Upper lobe of right lung (tissue), 1 donor: Measurements from ENCODE around the gene PTRH2. TPM values are rescaled to one million over a fixed set of nuclear protein-coding genes. Genes with fewer than 3 reads are reported as not detected.

Experiments
- ATAC-seq: fragments of 200-7000 bp; cut with Tn5 transposase; one replicate; pipeline ENCODE4 v1.9.1; 2020; ENCODE audit warnings: mild to moderate bottlenecking, moderate library complexity
- DNase-seq: peaks from one replicate; pipeline ENCODE4 v3.0.0-alpha.2; 2020
- H3K27ac ChIP-seq: fragments of 200-600 bp; one replicate; pipeline ENCODE4 v1.8.0; 2022
- H3K27me3 ChIP-seq: fragments of 200-600 bp; one replicate; pipeline ENCODE4 v1.8.0; 2022; ENCODE audit warnings: mild to moderate bottlenecking
- H3K36me3 ChIP-seq: fragments of 200-600 bp; one replicate; pipeline ENCODE4 v1.8.0; 2022
- H3K4me1 ChIP-seq: fragments of 200-600 bp; one replicate; pipeline ENCODE4 v1.8.0; 2022
- H3K4me3 ChIP-seq: fragments of 200-600 bp; one replicate; pipeline ENCODE4 v1.8.0; 2022; ENCODE audit warnings: mild to moderate bottlenecking
- H3K9me3 ChIP-seq: fragments of 200-600 bp; one replicate; pipeline ENCODE4 v1.8.0; 2022
- intact Hi-C: fragments of 100-400 bp; cut with DNase I; formaldehyde crosslinking; loops from one replicate; pipeline ENCODE4 v1.11.0; 2022
- total RNA-seq: library from RNA; stranded (reverse); fragmentation: NEBNext Ultra II Directional; extraction: Animal tissue kit (Norgen Biotek cat#: 25700); gene quantifications from one replicate; pipeline ENCODE4 v1.2.1, GENCODE V29; 2021
- TF ChIP-seq, protein P1 (sequence below): fragments of 200-600 bp; IDR thresholded peaks from one replicate; pipeline ENCODE4 v1.8.0; 2022; ENCODE audit warnings: antibody characterized with exemption
- donor health status: DM: no; HTN: yes; CAD: no; lungs with severe emphysema.

PTRH2 gene
- total RNA-seq, 1 donor from 2014 or later: 19.6 TPM

DNA sequence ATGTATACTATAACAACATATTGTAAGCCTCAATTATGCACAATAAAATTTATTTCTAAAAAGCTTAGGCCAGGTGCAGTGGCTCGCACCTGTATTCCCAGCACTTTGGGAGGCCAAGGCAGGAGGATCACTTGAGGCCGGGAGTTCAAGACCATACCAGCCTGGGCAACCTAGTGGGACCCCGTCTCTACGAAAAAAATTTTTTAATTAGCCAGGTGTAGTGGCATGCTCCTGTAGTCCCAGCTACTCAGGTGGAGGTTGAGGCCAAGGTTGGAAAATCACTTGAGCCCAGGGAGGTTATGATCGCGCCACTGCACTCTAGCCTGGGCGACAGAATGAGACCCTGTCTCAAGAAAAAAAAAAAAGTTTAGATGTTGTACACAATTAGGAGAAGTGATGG is 45.7 kb upstream of the PTRH2 start:
- TF ChIP-seq, protein P1, sequence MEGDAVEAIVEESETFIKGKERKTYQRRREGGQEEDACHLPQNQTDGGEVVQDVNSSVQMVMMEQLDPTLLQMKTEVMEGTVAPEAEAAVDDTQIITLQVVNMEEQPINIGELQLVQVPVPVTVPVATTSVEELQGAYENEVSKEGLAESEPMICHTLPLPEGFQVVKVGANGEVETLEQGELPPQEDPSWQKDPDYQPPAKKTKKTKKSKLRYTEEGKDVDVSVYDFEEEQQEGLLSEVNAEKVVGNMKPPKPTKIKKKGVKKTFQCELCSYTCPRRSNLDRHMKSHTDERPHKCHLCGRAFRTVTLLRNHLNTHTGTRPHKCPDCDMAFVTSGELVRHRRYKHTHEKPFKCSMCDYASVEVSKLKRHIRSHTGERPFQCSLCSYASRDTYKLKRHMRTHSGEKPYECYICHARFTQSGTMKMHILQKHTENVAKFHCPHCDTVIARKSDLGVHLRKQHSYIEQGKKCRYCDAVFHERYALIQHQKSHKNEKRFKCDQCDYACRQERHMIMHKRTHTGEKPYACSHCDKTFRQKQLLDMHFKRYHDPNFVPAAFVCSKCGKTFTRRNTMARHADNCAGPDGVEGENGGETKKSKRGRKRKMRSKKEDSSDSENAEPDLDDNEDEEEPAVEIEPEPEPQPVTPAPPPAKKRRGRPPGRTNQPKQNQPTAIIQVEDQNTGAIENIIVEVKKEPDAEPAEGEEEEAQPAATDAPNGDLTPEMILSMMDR: no peak
- Histone ChIP-seq H3K36me3 (no peaks in the 10 kb centered on the region), H3K27ac (peak overlapping the region; percentile 33), H3K9me3 (no peaks in the 10 kb centered on the region), H3K4me1 (peaks cover 15% of the 10 kb centered on the region), H3K27me3 (no peaks in the 10 kb centered on the region), H3K4me3 (no peak overlapping the region)
- ATAC-seq: no peak
- intact Hi-C loops: no loop called here
- DNase-seq: no peak

DNA sequence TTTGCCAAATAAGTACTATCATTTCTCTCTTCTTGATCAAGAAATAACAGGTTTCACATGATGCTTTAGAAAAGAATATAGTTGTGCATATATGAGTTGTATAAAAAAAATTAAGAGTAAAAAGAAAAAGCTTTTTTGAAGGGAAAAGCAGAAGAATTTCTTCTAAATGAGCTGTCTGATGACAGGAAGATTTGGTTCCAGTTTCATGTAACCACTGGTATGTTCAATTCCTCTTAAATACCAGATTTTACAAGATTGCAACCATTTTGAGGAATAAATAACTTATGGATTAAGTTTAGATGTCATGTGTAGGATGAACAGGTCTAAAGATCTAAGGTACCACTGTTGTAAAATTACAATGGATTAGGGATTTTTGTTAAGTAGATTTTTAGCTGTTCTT is 45.2 kb upstream of the PTRH2 start:
- TF ChIP-seq, protein P1: no peak
- Histone ChIP-seq H3K9me3 (no peaks in the 10 kb centered on the region), H3K4me1 (peaks cover 13% of the 10 kb centered on the region), H3K27ac (no peak overlapping the region), H3K27me3 (no peaks in the 10 kb centered on the region), H3K4me3 (no peak overlapping the region), H3K36me3 (no peaks in the 10 kb centered on the region)
- intact Hi-C loops: no loop called here
- DNase-seq (no peak), ATAC-seq (no peak)

DNA sequence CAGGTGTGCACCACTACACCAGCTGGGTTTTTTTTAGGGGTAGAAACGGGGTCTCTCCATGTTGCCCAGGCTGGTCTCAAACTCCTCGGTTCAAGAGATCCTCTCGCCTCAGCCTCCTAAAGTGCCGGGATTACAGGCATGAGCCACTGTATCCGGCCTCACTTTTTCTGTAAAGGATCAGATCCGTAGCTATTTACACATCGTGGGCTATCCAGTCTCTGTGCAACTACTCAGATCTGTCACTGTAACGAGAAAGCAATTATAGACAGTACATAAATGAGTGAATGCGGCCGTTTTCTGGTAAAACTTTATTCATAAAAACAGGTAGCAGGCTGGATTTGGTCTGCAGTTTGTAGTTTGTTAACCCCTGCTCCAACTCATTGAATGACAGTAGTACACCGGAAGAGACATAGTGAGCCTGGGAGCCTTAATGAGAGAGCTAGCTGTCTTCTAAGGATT is 44.8 kb upstream of the PTRH2 start:
- Histone ChIP-seq H3K9me3 (no peaks in the 10 kb centered on the region), H3K4me1 (peaks cover 12% of the 10 kb centered on the region), H3K4me3 (no peak overlapping the region), H3K27ac (no peak overlapping the region), H3K36me3 (no peaks in the 10 kb centered on the region), H3K27me3 (no peaks in the 10 kb centered on the region)
- DNase-seq (no peak), ATAC-seq (no peak)
- intact Hi-C loops: no loop called here
- TF ChIP-seq, protein P1: no peak

DNA sequence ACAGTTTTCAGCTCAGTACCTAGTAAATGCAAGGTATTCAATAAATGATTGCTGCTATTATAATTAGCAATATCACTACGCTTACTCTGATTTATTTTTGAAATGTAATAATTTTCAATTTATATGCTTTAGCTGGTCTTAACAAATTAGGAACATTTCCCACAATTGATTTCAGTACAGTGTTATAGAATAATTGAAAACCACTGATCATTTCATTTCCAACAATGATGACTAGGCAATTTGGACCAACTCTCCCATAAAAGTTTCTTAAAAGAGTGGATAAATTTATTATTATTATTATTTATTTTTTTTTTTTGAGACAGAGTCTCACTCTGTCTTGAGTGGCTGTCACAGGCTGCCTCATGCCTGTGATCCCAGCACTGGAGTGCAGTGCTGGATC is 41.4 kb upstream of the PTRH2 start:
- Histone ChIP-seq H3K27me3 (no peaks in the 10 kb centered on the region), H3K4me3 (no peak overlapping the region), H3K9me3 (no peaks in the 10 kb centered on the region), H3K36me3 (no peaks in the 10 kb centered on the region), H3K4me1 (no peaks in the 10 kb centered on the region), H3K27ac (no peak overlapping the region)
- intact Hi-C loops: no loop called here
- TF ChIP-seq, protein P1: no peak
- ATAC-seq: no peak
- DNase-seq: no peak

DNA sequence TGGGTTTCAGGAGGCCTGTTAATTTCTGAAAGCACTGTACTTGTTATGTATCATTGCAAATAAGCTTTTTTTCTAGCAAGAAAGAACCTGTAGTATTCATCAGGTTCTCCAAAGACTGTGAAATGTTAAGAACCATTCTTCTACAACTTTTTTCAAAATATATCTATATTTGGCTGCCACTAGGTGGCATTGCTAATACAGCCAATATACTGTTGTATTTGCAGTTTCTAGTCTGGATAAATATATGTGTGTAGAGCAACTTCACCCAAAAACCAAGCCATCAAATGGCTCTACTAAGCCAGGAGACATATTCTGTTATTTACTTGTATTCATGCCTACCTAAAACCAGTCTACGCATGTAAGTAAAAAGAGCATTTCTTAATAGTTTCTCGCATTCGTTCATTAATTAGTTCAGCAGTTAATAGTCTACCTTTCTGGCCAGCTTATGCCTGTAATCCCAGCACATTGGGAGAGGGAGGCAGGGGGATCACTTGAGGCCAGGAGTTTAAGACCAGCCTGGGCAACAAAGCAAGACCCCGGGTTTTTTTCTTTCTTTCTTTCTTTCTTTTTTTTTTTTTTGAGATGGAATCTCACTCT is 39.7 kb upstream of the PTRH2 start:
- intact Hi-C loops: no loop called here
- DNase-seq (no peak), ATAC-seq (peak; percentile 72)
- peaks cover 3% of the 10 kb centered on the region for H3K36me3 ChIP-seq
- H3K27me3 ChIP-seq: no peaks in the 10 kb centered on the region
- no peaks in the 10 kb centered on the region for H3K9me3 ChIP-seq
- H3K4me3 ChIP-seq: no peak overlapping the region
- no peak overlapping the region for H3K27ac ChIP-seq
- TF ChIP-seq, protein P1: peak; percentile 69
- H3K4me1 ChIP-seq: no peaks in the 10 kb centered on the region

DNA sequence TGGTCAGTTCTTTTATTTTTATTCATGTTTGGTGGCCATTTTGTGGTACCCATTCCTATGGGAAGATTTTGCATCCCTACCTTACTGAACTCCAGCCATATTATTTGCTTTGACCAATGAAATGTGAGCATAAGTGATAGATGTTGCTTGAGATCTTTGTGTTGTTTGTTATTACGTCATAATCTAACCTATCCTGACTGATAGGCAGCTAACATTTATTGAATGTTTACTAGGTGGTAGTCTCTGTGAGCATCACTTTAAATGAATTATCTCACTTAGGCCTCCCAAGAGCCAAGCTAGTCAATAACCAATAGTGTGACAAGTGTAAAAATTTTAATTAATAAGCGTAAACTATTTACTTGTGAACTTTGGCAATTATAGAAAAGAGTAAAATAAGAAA is 37.8 kb upstream of the PTRH2 start:
- ATAC-seq (no peak), DNase-seq (no peak)
- H3K4me1 ChIP-seq: no peaks in the 10 kb centered on the region
- H3K27ac ChIP-seq: no peak overlapping the region
- TF ChIP-seq, protein P1: no peak
- H3K27me3 ChIP-seq: no peaks in the 10 kb centered on the region
- H3K4me3 ChIP-seq: no peak overlapping the region
- intact Hi-C loops: no loop called here
- H3K36me3 ChIP-seq: peaks cover 12% of the 10 kb centered on the region
- no peaks in the 10 kb centered on the region for H3K9me3 ChIP-seq
